Activated naive CD8-positive, alpha-beta T cell treated with anti-CD3 and anti-CD28 coated beads, Interleukin-2, amount 10 ng/mL, durations not matched to agents 7 days and 5 days (primary cell): Measurements from ENCODE around the gene SMIM22. TPM values are rescaled to one million over a fixed set of nuclear protein-coding genes. Genes with fewer than 3 reads are reported as not detected.

Experiments
- ATAC-seq: fragments of 150-1000 bp; cut with Tn5 transposase; one replicate; pipeline ENCODE4 v1.10.0; 2021; ENCODE audit warnings: low read depth, moderate library complexity
- POLR2A ChIA-PET: fragments of 350-600 bp; sonication (Branson Sonifier 250); formaldehyde crosslinking; loops from one replicate; lab custom pipeline; 2021; ENCODE audit warnings: antibody characterized with exemption; lab: Charles Lee
- DNase-seq: peaks from one replicate; pipeline ENCODE4 v3.0.0; 2021
- H3K27ac Mint-ChIP-seq: one replicate; pipeline ENCODE4 v1.8.0; 2022; ENCODE audit warnings: mild to moderate bottlenecking, mixed read lengths
- H3K27me3 Mint-ChIP-seq: one replicate; pipeline ENCODE4 v1.8.0; 2022; ENCODE audit warnings: mild to moderate bottlenecking, moderate library complexity, mixed read lengths
- H3K36me3 Mint-ChIP-seq: one replicate; pipeline ENCODE4 v1.8.0; 2021; ENCODE audit warnings: mild to moderate bottlenecking, mixed read lengths
- H3K4me1 Mint-ChIP-seq: one replicate; pipeline ENCODE4 v1.8.0; 2021; ENCODE audit warnings: mixed read lengths
- H3K4me3 Mint-ChIP-seq: one replicate; pipeline ENCODE4 v1.8.0; 2022; ENCODE audit warnings: mild to moderate bottlenecking, moderate library complexity, mixed read lengths
- H3K9me3 Mint-ChIP-seq: one replicate; pipeline ENCODE4 v1.8.0; 2021; ENCODE audit warnings: mixed read lengths
- total RNA-seq, 2 experiments: library from RNA; stranded (reverse); gene quantifications; one replicate each; pipeline ENCODE4 v1.2.3, GENCODE V29; 2021

The SMIM22 gene, protein sequence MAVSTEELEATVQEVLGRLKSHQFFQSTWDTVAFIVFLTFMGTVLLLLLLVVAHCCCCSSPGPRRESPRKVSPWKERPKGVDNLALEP
- not detected for total RNA-seq

DNA sequence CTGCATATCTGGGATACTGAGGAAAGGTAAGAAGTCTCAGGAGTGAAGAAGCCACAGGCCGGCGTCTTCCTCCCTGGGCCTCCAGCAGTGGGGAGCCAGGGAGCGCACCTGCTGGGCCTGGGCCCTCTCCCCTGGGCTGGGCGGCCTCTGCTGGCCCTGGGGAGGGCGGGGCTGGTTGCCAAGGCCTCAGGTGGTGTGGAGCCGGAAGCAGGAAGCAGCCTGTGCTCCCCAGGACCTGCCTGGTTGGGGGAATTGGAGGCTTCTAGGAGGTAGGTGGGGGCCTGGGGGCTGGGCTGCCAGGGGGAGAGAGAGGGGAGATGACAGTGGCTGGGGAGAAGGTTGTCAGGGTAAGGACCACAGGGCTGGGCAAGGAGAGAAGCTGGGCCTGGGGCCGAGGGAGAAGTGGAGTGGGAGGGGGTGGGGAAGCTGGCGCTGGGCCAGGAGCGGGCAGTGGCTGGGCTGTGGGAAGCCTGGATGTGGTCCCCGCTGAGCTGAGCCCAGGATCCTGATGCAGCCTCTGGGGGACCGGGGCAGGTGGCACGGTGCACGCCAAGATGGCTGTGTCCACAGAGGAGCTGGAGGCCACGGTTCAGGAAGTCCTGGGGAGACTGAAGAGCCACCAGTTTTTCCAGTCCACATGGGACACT lies at the start of gene SMIM22:
Gene SMIM22, plus strand, starts transcription at position 189 of the 647 bp plus-strand sequence. Its CDS starts 366 bp downstream, at position 555.
- ATAC-seq (no peak), DNase-seq (no peak)
- H3K4me3 Mint-ChIP-seq: no peak within 1 kb of the TSS
- H3K27me3 Mint-ChIP-seq: no peaks in the 10 kb centered on the region
- H3K4me1 Mint-ChIP-seq: peaks cover 2% of the 10 kb centered on the region
- POLR2A ChIA-PET: no interaction called here
- no peak within 1 kb of the TSS for H3K27ac Mint-ChIP-seq
- H3K36me3 Mint-ChIP-seq: no peaks in the 10 kb centered on the region
- no peaks in the 10 kb centered on the region for H3K9me3 Mint-ChIP-seq

DNA sequence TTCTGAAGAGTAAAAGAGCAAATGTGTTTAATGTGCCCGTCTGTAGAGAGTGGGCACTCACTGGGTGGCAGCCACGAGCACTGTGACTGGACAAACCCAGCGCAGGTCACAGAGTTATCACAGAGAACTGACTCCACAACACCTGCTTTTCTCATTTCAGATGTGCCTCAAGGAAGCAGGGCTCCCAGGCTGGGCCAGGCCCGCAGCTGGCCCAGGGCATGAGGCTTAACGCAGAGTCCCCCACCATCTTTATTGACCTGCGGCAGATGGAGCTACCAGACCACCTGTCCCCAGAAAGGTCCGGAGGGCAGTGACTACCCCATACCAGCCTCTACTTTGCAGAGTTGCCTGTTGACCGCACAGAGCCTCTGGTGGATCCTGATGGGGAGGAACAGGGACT lies 49.0 kb upstream of the SMIM22 start:
- POLR2A ChIA-PET: interaction anchor here (1.9 to 4.0 kb wide), 2 partner anchors 11 to 53 kb away, joined by 6 to 28 read pairs; partner anchors contain the start of genes ANKS3, DNAAF8 and NUDT16L1
- H3K27me3 Mint-ChIP-seq: peaks cover 4% of the 10 kb centered on the region
- DNase-seq (no peak), ATAC-seq (no peak)
- H3K36me3 Mint-ChIP-seq: no peaks in the 10 kb centered on the region
- no peak overlapping the region for H3K4me3 Mint-ChIP-seq
- H3K9me3 Mint-ChIP-seq: no peaks in the 10 kb centered on the region
- H3K27ac Mint-ChIP-seq: no peak overlapping the region
- H3K4me1 Mint-ChIP-seq: peaks cover 23% of the 10 kb centered on the region

DNA sequence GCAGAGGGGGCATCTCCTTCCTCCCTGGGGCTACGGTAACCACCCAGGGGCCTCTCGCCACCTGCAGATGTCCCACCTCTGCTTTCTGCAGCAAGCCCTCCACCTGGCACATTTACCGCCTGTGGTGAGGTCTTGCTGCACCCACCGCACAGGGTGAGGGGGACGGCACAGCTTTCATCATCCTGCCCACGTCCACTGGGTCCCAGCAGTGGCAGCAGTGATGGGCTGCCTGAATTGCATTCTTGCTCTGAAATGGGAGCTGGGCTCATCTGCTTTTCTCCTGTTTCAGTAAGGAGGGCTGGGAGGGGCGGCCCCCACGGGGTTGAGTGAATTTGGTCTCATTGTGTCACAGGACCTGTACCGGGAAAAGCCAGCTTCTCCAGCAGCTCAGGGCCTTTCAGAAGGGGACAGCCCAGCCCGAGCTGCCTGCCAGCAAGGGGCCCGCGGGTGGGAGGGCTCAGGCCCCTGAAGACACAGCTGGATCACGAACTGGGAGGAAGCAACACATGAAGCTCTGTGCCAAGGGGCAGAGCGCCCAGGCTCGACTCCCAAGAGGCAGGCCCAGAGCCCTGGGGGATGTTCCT lies 48.1 kb upstream of the SMIM22 start:
- H3K4me3 Mint-ChIP-seq: no peak overlapping the region
- H3K9me3 Mint-ChIP-seq: no peaks in the 10 kb centered on the region
- DNase-seq (no peak), ATAC-seq (no peak)
- peaks cover 23% of the 10 kb centered on the region for H3K4me1 Mint-ChIP-seq
- peaks cover 2% of the 10 kb centered on the region for H3K27me3 Mint-ChIP-seq
- H3K36me3 Mint-ChIP-seq: peaks cover 2% of the 10 kb centered on the region
- POLR2A ChIA-PET: interaction anchor here (1.1 to 4.0 kb wide), 5 partner anchors 8 to 99 kb away, joined by 3 to 28 read pairs (median 6); partner anchors contain the start of genes ANKS3, DNAAF8, NUDT16L1 and ZNF500
- peak overlapping the region; percentile 77 for H3K27ac Mint-ChIP-seq

DNA sequence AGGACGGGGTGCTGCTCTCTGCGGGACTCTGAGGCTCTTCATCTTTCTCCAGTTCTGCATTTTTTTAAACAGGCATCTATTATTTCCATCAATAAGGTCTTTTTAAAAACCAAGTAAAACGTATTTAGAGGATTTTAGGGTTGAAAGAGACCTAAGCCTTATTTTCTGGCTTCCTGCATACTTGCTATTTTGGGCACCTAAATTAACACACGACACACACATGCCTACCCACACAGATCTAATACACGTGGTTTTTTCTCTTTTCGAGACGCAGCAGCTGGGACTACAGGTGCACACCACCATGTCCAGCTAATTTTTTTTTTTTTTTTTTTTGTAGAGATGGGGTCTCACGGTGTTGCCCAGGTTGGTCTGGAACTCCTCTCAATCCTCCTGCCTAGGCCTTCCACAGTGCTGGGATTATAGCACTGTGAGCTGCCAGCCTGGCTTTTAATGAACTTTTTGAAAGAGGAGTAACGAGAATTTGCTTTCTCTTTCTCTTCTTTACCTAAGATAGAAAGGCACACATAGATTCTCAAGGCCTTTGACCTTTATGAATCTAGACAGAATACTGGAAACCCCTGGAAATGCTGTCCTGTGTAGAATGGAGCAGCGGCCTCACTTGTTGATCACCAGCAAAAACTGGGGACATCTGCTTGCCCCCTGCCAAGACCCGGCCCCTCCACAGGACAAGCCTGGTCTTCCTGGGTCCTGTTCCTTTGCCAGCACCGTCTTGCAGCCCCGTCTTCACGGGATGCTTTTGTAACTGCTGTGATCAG lies 47.1 kb upstream of the SMIM22 start:
- Mint-ChIP-seq H3K27ac (peak overlapping the region; percentile 77), H3K4me3 (peak overlapping the region; percentile 49), H3K27me3 (no peaks in the 10 kb centered on the region), H3K36me3 (peaks cover 2% of the 10 kb centered on the region), H3K4me1 (peaks cover 22% of the 10 kb centered on the region), H3K9me3 (no peaks in the 10 kb centered on the region)
- POLR2A ChIA-PET: interaction anchor here (1.0 to 4.0 kb wide), 6 partner anchors 9 to 98 kb away, joined by 3 to 28 read pairs (median 6); partner anchors contain the start of genes ANKS3, DNAAF8, NUDT16L1 and ZNF500
- DNase-seq: no peak
- peak; percentile 44 for ATAC-seq

DNA sequence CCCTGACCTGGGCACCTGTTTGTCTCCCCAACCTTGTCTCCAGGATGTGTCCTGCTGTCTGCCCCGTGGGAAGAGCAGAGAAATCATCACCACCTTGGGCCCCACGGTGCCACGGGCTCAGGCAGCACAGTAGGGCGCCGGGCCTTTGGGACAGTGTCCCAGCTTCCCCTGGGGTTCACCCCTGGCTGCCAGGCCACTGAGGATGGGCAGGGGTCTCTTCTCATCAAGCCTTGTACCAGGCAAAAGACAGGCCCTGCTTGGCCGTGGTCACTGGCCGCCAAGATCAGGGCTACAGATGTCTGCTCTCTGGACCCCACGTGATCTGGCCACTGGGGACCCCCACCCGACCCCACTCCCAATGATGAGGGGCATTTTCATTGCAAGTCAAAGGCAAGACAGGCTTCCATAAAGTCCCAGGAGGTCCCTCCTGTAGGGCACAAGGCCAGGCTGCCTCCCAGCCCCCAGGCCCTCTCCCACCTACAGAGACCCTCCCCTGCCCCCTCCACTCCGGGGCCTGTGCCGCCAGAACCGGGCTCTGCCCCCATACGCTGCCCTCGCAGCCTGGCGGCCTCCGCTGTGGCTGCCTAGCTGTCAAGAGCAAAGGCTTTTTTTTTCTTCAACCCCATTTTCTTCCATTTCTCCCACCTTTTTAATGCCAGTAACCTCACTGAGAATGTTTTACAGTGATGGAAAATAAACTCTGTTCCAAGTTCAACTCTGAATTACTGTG lies 46.3 kb upstream of the SMIM22 start:
- POLR2A ChIA-PET: interaction anchor here (0.7 to 4.0 kb wide), 4 partner anchors 12 to 25 kb away, joined by 3 to 28 read pairs (median 6); partner anchors contain the start of genes ANKS3, DNAAF8 and ZNF500
- Mint-ChIP-seq H3K27ac (peak overlapping the region; percentile 77), H3K27me3 (no peaks in the 10 kb centered on the region), H3K9me3 (no peaks in the 10 kb centered on the region), H3K36me3 (peaks cover 2% of the 10 kb centered on the region), H3K4me3 (peak overlapping the region; percentile 16), H3K4me1 (peaks cover 16% of the 10 kb centered on the region)
- no peak for ATAC-seq
- no peak for DNase-seq

DNA sequence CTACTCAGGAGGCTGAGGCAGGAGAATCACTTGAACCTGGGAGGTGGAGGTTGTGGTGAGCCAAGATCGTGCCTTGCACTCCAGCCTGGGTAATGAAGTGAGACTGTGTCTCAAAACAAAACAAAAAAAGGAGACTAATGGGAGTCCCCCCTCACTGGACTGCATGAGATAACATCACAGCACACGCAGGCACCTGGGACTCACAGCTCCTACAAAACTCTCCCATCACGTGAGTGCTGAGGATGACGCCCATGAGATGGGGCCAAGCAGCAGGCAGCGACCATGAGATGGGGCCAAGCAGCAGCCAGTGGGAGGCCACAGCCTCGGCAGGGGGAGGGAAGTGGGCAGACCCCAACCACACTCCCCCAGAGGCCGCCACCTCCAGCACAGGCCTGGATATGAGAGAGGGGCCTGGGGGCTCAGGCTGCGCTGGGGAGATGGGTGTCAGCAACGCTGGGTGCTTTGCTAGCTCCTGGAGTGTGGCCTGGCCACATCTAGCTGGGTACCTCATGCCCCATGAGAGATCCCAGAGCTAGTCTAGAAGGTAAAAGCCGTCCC lies 45.4 kb upstream of the SMIM22 start:
- H3K36me3 Mint-ChIP-seq: peaks cover 5% of the 10 kb centered on the region
- ATAC-seq (no peak), DNase-seq (no peak)
- no peaks in the 10 kb centered on the region for H3K9me3 Mint-ChIP-seq
- POLR2A ChIA-PET: interaction anchor here (0.7 to 4.0 kb wide), 2 partner anchors 15 to 26 kb away, joined by 3 to 28 read pairs; partner anchors contain the start of genes ANKS3 and DNAAF8
- H3K4me3 Mint-ChIP-seq: no peak overlapping the region
- H3K27ac Mint-ChIP-seq: no peak overlapping the region
- H3K4me1 Mint-ChIP-seq: peaks cover 16% of the 10 kb centered on the region
- H3K27me3 Mint-ChIP-seq: no peaks in the 10 kb centered on the region

DNA sequence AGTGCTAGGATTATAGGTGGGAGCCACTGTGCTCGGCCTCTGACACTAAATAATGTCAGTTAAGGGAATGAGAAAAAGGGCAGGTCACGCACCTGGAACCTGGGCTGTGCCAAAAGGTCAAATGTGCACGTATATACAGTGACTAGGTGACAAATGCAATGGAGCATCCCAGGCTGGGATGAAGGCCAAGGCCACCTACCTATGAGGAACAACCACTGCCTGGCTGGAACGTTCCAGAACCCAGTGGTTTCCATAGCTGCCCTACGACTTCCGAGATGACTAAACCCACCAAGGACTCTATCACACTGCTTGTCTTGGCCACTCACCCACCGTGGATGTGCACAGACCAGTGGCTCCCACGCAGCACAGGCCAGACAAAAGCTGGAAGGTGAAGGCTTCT lies 44.3 kb upstream of the SMIM22 start:
- no peaks in the 10 kb centered on the region for H3K9me3 Mint-ChIP-seq
- H3K27ac Mint-ChIP-seq: no peak overlapping the region
- ATAC-seq (no peak), DNase-seq (no peak)
- H3K36me3 Mint-ChIP-seq: peaks cover 15% of the 10 kb centered on the region
- POLR2A ChIA-PET: no interaction called here
- peaks cover 16% of the 10 kb centered on the region for H3K4me1 Mint-ChIP-seq
- H3K27me3 Mint-ChIP-seq: no peaks in the 10 kb centered on the region
- no peak overlapping the region for H3K4me3 Mint-ChIP-seq

DNA sequence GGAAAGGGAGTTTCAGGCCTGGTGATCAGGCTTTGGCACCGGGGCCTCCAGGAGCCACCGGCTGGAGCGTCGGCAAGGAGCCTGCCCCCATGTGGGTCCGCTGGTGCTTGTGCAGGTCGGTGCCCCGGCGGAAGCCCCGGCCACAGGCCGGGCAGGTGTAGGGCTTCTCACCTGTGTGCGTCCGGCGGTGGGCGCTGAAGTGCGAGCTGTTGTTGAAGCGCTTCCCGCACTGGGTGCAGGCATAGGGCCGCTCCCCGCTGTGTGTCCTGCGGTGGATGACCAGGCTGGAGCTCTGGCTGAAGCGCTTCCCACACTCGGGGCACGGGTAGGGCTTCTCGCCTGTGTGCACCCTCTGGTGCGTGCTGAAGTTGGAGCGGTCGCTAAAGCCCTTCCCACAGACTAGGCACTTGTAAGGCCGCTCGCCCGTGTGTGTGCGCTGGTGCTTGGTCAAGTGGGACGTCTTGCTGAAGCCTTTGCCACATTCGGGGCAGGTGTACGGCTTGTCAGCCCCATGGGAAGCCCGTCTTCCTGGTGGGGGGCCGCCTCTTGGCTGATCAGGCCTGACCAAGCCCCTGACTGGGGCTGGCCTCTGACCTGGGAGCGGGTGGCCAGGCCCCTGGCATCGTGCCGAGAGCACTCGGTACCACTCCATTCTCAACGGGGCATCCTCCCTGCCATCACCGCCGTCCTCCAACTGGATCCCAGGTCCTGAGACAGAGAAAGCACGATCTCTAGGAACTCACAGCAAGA lies 42.6 kb upstream of the SMIM22 start:
- Mint-ChIP-seq H3K9me3 (no peaks in the 10 kb centered on the region), H3K36me3 (peaks cover 17% of the 10 kb centered on the region), H3K27me3 (no peaks in the 10 kb centered on the region), H3K4me1 (peaks cover 13% of the 10 kb centered on the region), H3K4me3 (no peak overlapping the region), H3K27ac (no peak overlapping the region)
- DNase-seq (no peak), ATAC-seq (no peak)
- POLR2A ChIA-PET: no interaction called here

DNA sequence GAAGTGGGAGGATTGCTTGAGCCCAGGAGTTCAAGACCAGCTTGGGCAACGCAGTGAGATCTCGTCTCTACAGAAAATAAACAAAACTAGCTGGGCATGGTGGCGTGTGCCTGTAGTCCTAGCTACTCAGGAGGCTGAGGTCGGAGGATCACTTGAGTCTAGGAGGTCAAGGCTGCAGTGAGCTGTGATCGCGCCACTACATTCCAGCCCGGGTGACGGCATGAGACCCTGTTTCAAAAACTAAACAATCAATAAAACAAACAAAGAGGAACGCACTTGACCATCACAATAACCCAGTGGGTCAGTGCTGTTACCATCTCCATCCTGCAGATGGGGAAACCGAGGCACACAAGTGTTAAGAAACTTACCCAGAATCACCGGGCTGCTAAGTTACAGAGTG lies 41.9 kb upstream of the SMIM22 start:
- ATAC-seq (no peak), DNase-seq (no peak)
- no peaks in the 10 kb centered on the region for H3K27me3 Mint-ChIP-seq
- no peak overlapping the region for H3K4me3 Mint-ChIP-seq
- H3K9me3 Mint-ChIP-seq: no peaks in the 10 kb centered on the region
- H3K36me3 Mint-ChIP-seq: peaks cover 17% of the 10 kb centered on the region
- POLR2A ChIA-PET: no interaction called here
- H3K27ac Mint-ChIP-seq: no peak overlapping the region
- H3K4me1 Mint-ChIP-seq: peaks cover 6% of the 10 kb centered on the region

DNA sequence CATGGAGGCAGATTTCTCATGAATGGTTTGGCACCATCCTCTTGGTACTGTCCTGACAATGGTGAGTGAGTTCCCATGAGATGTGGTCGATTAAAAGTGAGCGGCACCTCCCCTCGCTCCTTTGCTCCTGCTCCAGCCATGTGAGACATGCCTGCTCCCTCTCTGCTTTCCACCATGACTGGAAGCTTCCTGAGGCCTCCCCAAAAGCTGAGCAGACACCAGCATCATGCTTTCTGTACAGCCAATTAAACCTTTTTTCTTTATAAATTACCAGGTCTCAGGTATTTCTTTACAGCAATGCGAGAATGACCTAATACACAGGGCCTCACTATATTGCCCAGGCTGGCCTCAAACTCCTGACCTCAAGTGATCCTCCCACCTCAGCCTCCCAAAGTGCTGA lies 40.3 kb upstream of the SMIM22 start:
- ATAC-seq: no peak
- no peak overlapping the region for H3K4me3 Mint-ChIP-seq
- POLR2A ChIA-PET: no interaction called here
- H3K36me3 Mint-ChIP-seq: peaks cover 23% of the 10 kb centered on the region
- H3K9me3 Mint-ChIP-seq: no peaks in the 10 kb centered on the region
- no peaks in the 10 kb centered on the region for H3K4me1 Mint-ChIP-seq
- DNase-seq: no peak
- H3K27me3 Mint-ChIP-seq: no peaks in the 10 kb centered on the region
- H3K27ac Mint-ChIP-seq: no peak overlapping the region

DNA sequence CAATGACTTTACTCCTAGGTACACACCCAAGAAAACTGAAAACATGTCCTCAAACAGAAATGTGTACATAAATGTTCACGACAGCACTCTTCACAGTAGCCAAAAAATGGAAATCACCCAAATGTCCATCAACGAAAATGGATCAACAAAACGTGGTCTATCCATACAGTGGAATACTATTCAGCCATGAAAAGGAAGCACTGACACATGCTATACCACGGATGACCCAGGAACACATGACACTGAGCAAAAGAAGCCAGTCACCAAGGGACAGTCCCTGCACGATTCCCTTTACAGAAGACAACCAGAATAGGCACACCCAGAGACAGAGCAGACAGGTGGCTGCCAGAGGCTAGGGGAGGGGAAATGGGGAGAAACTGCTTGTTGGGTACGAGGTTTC lies 39.5 kb upstream of the SMIM22 start:
- POLR2A ChIA-PET: no interaction called here
- ATAC-seq (no peak), DNase-seq (no peak)
- Mint-ChIP-seq H3K4me1 (no peaks in the 10 kb centered on the region), H3K9me3 (no peaks in the 10 kb centered on the region), H3K27ac (no peak overlapping the region), H3K4me3 (no peak overlapping the region), H3K36me3 (peaks cover 23% of the 10 kb centered on the region), H3K27me3 (no peaks in the 10 kb centered on the region)
